HG02610 (cell line): ENCODE measurements around the gene GAS5.
"Not testable (repeated sequence)": the region's sequence is repeated elsewhere in the genome, so short reads cannot be mapped to it uniquely, and the experiment has no call there.

Experiments used
- ATAC-seq: cut with Tn5 transposase; IDR thresholded peaks from one replicate; pipeline ENCODE4 v1.9.1; 2021; ENCODE audit warnings: mild to moderate bottlenecking, moderate library complexity; ENCODE audit not compliant: unreplicated experiment

Gene GAS5

GRCh38 chr1:173867753-173868265 lies at the start of gene GAS5:
TSS of gene GAS5 (minus strand) at chr1:173867989.
- ATAC-seq, result peak; percentile 78

DNA sequence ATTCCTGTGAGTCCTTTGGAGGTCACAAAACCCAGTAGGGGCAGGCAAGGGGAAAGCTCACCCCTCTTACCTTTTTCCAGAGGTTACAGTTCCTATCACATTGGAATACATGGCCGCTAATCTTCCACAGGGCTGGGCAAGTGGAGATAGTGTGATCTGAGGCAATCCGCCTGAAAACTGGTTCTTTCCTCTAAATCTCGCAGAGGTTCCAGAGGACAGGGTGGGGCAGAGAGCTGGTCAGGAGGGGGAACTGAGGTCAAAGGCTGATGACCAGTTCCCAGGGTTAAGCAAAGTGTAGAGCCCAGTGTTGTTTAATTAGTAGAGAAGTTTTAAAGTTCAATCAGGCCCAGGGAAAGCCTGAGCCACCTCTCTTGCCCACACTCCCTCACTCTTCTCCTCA lies 49.4 kb upstream of the GAS5 start, which contains the start of gene SERPINC1:
SERPINC1 (minus strand) TSS at position 179 of the 400 bp plus-strand sequence; CDS start at position 111, 68 bp downstream.
- ATAC-seq, result no peak

DNA sequence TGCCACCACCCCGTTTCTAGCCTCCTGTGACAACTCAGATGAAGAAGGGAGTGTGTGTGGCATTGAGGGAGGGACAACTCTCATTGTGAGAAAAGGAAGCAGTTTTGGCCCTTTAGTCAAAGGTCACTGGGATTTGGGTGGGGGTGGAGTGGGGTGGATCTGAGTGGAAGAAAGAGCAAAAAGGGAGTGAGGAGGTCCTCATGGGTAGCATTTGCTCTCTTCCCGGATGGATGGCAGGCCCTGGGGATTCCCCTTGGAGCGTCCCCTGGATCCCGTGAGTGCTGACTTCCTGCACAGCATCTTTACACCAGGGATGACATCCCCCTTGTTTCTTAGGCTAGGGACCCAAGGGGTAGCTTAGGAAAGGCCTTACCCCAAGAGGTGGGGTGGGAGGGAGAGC lies 48.9 kb upstream of the GAS5 start:
- ATAC-seq, result no peak

GRCh38 chr1:173915596-173915995 lies 47.8 kb upstream of the GAS5 start:
- ATAC-seq, result no peak

DNA sequence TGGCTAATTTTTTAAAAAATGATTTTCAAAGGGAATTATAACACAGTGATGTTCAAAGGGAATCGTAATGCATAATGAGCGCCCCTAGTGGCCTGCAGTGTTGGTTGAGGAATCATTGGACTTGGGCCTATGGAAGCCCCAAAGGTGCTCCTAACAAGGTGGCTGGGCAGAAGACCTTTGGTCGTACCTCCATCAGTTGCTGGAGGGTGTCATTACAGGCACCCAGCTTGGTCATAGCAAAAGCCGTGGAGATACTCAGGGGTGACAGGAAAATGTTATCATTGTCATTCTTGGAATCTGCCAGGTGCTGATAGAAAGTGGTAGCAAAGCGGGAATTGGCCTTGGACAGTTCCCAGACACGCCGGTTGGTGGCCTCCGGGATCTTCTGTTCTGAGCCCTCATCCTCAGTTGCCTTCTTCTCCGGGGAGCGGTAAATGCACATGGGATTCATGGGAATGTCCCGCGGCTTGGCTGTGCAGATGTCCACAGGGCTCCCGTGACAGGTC lies 46.6 kb upstream of the GAS5 start:
- ATAC-seq, result no peak

DNA sequence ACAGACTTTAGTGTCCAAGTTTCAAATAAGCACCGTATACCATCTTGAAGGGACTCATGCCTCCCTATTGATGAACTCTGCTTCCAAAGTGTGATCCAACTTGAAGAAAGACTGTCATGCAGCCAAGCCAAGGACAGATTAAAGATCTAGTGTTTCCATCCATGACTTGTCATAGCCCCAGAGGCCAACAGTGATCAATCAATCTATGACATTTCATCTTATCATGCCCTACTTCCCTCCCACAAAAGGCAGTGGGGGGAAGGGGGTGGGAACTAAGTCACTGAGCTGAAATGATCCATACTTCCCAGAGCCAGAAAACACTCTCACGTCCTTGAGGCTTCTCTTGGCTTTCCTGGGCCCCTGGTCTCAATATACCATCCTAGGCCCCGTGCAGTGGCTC lies 45.3 kb upstream of the GAS5 start:
- no peak for ATAC-seq

DNA sequence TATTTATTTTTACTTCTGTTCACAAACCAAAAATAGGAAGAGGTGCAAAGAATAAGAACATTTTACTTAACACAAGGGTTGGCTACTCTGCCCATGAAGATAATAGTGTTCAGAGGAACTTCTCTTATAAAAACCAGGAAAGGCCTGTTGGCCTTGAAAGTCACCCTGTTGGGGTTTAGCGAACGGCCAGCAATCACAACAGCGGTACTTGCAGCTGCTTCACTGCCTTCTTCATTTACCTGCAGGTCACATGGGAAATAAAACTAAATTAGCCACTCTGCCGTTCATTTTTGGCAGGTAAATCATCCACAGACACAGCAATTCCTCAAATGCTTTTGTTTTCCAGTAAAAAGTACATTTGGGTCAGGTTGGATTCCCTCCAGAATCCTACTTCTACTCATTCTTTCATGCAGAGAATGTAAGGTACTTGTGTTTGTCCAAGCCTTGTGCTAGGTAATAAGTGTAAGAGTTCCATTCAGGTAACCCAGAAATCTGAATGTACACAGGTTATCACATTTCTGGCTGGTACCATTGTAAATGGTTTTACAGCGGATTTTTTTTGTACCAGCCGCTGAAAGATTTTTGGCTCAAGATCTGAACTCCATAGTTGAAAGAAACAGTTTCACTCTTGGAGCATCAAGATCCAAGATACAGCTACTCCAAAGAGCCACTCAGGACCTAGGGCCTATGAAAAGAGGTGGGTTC lies 36.2 kb upstream of the GAS5 start:
- ATAC-seq, result no peak

DNA sequence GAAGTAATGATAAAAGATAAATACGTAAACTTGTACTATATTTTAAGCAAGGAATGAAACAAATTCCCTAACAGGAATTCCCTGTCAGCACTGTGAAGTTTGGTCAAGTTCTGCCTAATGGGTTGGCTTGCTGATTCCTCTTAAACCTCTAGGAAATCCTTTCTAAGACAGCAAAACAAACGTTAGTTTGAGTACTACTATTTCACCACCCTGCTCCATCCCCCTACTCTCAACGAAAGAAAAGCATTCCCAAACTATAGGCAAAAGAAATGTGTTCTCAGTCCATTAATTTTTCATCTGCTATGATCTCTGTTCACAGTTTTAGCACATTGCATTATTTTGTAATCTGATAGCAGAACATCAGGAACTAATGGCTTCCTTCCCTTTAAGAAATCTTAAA lies 33.2 kb upstream of the GAS5 start:
- no peak for ATAC-seq

DNA sequence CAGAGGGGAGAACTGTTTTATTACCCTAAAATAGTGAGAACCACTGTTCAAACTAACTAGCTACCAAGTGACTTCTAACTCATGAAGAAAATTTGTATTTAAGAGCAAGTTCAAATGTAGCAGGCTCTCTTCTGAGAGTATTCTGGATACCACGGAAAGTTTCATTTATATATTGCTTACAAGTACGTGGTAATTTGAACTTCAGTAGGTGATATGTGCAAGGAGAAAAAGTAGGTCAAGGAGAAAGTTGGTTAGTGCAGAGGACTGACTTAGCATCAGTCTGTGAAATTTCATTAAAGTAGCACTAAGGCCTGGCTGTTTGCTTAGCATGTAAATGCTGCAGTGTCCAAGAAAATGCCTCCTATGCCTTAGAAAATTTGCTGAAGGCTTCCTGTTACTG lies 32.6 kb upstream of the GAS5 start:
- ATAC-seq, result no peak

DNA sequence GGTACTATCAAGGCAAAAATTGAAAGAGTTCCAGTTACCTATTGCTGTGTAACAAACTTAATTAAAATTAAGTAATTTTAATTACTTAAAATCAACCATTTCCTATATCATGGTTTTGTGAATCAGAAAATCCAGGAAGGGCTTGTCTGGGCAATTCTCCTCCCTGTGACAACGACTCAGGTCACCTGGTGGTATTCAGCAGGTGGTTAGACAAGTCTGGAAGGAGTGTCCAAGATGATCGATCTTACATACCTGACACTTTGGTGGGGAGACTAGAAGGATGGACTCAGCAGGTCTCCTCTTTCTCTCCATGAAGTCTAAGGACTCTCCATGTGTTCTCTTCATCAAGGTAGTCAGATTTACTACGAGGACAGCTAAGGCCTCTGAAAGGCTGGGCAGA lies 26.4 kb upstream of the GAS5 start:
- no peak for ATAC-seq

DNA sequence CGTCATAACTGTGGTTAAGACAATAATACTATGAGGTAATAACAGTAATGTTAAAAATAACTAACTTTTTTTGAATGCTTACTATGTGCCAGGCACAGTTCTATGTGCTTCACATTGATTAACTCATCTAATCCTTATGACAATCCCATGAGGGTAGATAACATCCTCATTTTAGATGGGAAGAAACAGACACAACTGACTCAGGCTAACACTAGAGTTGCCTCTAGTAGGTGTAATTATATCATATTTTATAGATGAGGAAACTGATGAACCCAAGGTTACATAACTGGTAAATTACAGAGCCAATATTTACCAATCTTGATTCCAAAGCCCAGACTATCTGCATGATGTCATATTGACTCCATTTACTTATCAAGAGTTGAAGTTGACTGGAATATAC lies 25.8 kb upstream of the GAS5 start:
- ATAC-seq, result no peak

GRCh38 chr1:173889885-173890284 lies 22.1 kb upstream of the GAS5 start:
- ATAC-seq, result no peak

GRCh38 chr1:173888749-173889148 lies 21.0 kb upstream of the GAS5 start:
- ATAC-seq, result no peak

- no peak for ATAC-seq
Measured at GRCh38 chr1:173887627-173888026, 19.8 kb upstream of the GAS5 start.

DNA sequence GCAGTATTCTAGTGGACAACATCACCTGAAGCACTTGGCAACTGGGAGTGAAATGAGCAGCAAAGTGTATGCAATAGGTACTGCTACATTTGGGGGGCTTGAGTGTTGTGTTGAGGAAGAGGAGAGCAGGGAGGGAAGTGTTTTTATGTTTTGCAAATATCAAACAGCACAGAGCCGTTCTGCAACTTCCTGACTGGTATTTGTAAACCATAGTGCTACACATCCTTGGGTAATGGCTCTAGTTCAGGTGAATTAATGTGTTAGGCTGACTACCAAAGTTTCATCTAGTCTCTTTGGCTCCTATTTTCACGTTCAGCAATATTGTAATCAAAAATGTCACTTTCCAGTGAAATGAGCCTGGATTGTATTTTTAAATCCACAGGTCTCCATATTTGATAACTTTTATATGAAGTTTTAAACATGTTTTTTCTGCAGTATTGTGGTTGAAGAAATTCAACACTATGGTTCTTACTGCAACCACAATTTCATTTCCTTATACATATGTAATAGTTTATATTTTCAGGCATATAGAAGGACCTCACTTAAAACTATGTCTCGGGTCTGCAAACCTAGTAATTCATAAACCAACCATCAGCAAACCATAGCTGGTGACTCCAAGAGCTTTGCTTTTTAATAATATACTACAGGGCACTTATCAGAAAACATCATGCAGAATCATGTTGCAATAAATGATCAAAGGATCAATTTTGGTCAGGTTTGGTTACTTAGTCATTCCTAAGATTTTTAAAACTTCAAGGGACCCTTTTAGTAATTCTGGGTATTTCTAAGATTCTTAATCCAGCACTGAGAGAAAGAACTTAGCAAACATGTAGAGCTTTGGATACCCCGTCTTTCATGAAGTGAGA lies 19.2 kb upstream of the GAS5 start:
- no peak for ATAC-seq

DNA sequence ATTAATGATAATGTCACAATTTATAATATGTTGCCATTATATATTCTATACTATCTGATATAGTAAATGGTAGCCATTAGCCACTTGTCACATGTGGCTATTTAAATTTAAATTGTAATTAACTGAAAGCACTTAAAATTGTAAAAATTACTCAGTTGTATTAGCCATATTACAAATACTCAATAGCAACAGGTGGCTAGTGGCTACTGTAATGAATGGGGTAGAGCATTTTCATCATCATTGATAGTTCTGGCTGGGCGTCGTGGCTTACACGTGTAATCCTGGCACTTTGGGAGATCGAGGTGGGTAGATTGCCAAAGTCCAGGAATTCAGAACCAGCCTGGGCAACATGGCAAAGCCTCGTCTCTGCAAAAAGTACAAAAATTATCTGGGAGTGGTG lies 16.9 kb upstream of the GAS5 start:
- ATAC-seq, result no peak

DNA sequence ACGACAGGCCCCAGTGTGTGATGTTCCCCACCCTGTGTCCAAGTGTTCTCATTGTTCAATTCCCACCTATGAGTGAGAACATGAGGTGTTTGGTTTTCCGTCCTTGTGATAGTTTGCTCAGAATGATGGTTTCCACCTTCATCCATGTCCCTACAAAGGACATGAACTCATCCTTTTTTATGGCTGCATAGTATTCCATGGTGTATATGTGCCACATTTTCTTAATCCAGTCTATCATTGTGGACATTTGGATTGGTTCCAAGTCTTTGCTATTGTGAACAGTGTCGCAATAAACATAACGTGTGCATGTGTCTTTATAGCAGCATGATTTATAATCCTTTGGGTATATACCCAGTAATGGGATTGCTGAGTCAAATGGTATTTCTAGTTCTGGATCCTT lies 13.3 kb upstream of the GAS5 start:
- ATAC-seq, result not testable (repeated sequence)

GRCh38 chr1:173878251-173878650 lies 10.5 kb upstream of the GAS5 start:
- ATAC-seq, result no peak

DNA sequence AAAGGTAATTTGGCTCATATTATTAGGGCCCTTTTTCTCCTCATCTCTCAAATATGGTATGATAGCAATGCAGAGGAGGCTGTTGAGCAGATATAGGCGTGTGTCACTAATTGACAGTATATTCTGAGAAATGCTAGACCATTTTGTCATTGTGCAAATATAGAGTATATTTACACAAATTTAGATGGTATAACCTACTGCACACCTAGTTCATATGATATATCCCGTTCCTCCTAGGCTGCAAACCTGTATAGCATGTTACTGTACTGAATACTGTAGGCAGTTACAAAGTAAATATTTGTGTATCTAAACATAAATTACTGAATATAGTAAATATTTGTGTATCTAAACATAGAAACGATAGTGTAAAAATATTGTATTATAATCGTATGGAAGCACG lies 8.9 kb upstream of the GAS5 start:
- ATAC-seq, result no peak

DNA sequence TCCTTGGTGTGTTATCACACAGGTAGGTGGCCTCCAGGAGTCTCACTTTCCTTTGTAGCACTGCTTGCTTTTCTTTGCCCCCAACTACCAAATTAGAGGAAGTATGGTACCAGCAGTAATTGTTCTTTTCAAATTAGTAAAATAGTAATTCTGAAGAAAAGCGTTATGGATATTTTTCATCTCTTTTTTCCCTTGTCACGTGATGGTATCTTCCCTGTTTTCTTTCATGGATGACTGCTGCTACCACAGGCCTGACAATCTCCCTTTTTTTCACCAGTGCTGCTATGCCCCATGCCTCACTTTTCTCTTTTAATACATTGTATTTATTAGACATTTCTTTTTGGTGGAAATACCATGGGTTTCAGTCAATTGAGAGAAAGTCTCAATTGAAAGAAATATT lies 3.7 kb upstream of the GAS5 start:
- no peak for ATAC-seq

DNA sequence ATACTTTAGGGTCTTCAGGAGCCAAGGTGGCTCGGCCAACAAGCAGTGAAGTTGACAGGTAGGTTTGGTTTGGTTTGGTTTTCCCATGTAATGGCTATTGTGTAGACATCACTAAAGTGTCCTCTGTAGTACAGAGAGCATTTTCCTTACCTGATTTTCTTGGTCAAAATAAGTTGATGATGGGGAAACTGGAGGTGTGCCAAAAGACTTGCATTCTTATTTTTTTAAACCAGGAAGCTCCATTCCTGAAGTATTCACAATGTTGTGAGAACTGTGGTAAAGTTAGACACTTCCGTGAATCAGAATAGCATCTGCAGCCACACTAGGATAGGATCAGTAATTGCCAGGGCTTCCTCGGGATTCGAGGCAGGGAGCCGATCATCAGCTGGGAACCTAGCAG lies 3.3 kb upstream of the GAS5 start:
- ATAC-seq, result no peak
